ENCODE results near the gene DENND4A.
"Not testable (repeated sequence)": the region's sequence is repeated elsewhere in the genome, so short reads cannot be mapped to it uniquely, and the experiment has no call there.

Gene DENND4A

GRCh38 chr15:65778701-65779100 is 13.4 kb downstream of the DENND4A start:
- not testable (repeated sequence) for H3K4me1 ChIP-seq (ENCODE audit: control insufficient read depth, low read depth, low read length); H3K4me3 ChIP-seq (ENCODE audit: low read length); H3K9me3 ChIP-seq (ENCODE audit: control insufficient read depth, low read depth, low read length); H3K9ac ChIP-seq (ENCODE audit: low read length); H3K27ac ChIP-seq (ENCODE audit: low read length); H3K36me3 ChIP-seq (ENCODE audit: control insufficient read depth, low read depth, low read length); H3K27me3 ChIP-seq (ENCODE audit: control insufficient read depth, insufficient read depth, low read length)

GRCh38 chr15:65778269-65778668 is 13.8 kb downstream of the DENND4A start:
- no peak overlapping the region for H3K27ac ChIP-seq (ENCODE audit: low read length)
- no peaks in the 10 kb centered on the region for H3K4me1 ChIP-seq (ENCODE audit: control insufficient read depth, low read depth, low read length)
- H3K9ac ChIP-seq (ENCODE audit: low read length), result no peak overlapping the region
- no peak overlapping the region for H3K4me3 ChIP-seq (ENCODE audit: low read length)
- no peaks in the 10 kb centered on the region for H3K27me3 ChIP-seq (ENCODE audit: control insufficient read depth, insufficient read depth, low read length)
- no peaks in the 10 kb centered on the region for H3K36me3 ChIP-seq (ENCODE audit: control insufficient read depth, low read depth, low read length)
- no peaks in the 10 kb centered on the region for H3K9me3 ChIP-seq (ENCODE audit: control insufficient read depth, low read depth, low read length)

- Histone ChIP-seq H3K9me3 (ENCODE audit: control insufficient read depth, low read depth, low read length) (no peaks in the 10 kb centered on the region), H3K27me3 (ENCODE audit: control insufficient read depth, insufficient read depth, low read length) (no peaks in the 10 kb centered on the region), H3K9ac (ENCODE audit: low read length) (no peak overlapping the region), H3K4me3 (ENCODE audit: low read length) (no peak overlapping the region), H3K27ac (ENCODE audit: low read length) (no peak overlapping the region), H3K4me1 (ENCODE audit: control insufficient read depth, low read depth, low read length) (no peaks in the 10 kb centered on the region), H3K36me3 (ENCODE audit: control insufficient read depth, low read depth, low read length) (no peaks in the 10 kb centered on the region)
These were observed 14.2 kb downstream of the DENND4A start for GRCh38 chr15:65777843-65778242.

GRCh38 chr15:65777053-65777452 is 15.0 kb downstream of the DENND4A start:
- no peak overlapping the region for H3K27ac ChIP-seq (ENCODE audit: low read length)
- no peaks in the 10 kb centered on the region for H3K4me1 ChIP-seq (ENCODE audit: control insufficient read depth, low read depth, low read length)
- no peak overlapping the region for H3K9ac ChIP-seq (ENCODE audit: low read length)
- H3K36me3 ChIP-seq (ENCODE audit: control insufficient read depth, low read depth, low read length), result no peaks in the 10 kb centered on the region
- no peak overlapping the region for H3K4me3 ChIP-seq (ENCODE audit: low read length)
- no peaks in the 10 kb centered on the region for H3K9me3 ChIP-seq (ENCODE audit: control insufficient read depth, low read depth, low read length)
- no peaks in the 10 kb centered on the region for H3K27me3 ChIP-seq (ENCODE audit: control insufficient read depth, insufficient read depth, low read length)

GRCh38 chr15:65773386-65774111 is 18.5 kb downstream of the DENND4A start:
- peaks cover 14% of the 10 kb centered on the region for H3K4me1 ChIP-seq (ENCODE audit: control insufficient read depth, low read depth, low read length)
- no peaks in the 10 kb centered on the region for H3K27me3 ChIP-seq (ENCODE audit: control insufficient read depth, insufficient read depth, low read length)
- no peak overlapping the region for H3K27ac ChIP-seq (ENCODE audit: low read length)
- no peak overlapping the region for H3K4me3 ChIP-seq (ENCODE audit: low read length)
- H3K9ac ChIP-seq (ENCODE audit: low read length), result no peak overlapping the region
- H3K36me3 ChIP-seq (ENCODE audit: control insufficient read depth, low read depth, low read length), result no peaks in the 10 kb centered on the region
- H3K9me3 ChIP-seq (ENCODE audit: control insufficient read depth, low read depth, low read length), result no peaks in the 10 kb centered on the region

- Histone ChIP-seq H3K9ac (ENCODE audit: low read length) (no peak overlapping the region), H3K4me3 (ENCODE audit: low read length) (no peak overlapping the region), H3K36me3 (ENCODE audit: control insufficient read depth, low read depth, low read length) (no peaks in the 10 kb centered on the region), H3K27ac (ENCODE audit: low read length) (no peak overlapping the region), H3K4me1 (ENCODE audit: control insufficient read depth, low read depth, low read length) (peaks cover 14% of the 10 kb centered on the region), H3K9me3 (ENCODE audit: control insufficient read depth, low read depth, low read length) (no peaks in the 10 kb centered on the region), H3K27me3 (ENCODE audit: control insufficient read depth, insufficient read depth, low read length) (no peaks in the 10 kb centered on the region)
These were observed 19.2 kb downstream of the DENND4A start for GRCh38 chr15:65772930-65773329.

- no peak overlapping the region for H3K27ac ChIP-seq (ENCODE audit: low read length)
- H3K4me1 ChIP-seq (ENCODE audit: control insufficient read depth, low read depth, low read length), result peaks cover 14% of the 10 kb centered on the region
- no peaks in the 10 kb centered on the region for H3K27me3 ChIP-seq (ENCODE audit: control insufficient read depth, insufficient read depth, low read length)
- H3K4me3 ChIP-seq (ENCODE audit: low read length), result no peak overlapping the region
- no peaks in the 10 kb centered on the region for H3K36me3 ChIP-seq (ENCODE audit: control insufficient read depth, low read depth, low read length)
- H3K9ac ChIP-seq (ENCODE audit: low read length), result no peak overlapping the region
- H3K9me3 ChIP-seq (ENCODE audit: control insufficient read depth, low read depth, low read length), result no peaks in the 10 kb centered on the region
These were observed 20.2 kb downstream of the DENND4A start for GRCh38 chr15:65771870-65772269.

- Histone ChIP-seq H3K4me1 (ENCODE audit: control insufficient read depth, low read depth, low read length) (peaks cover 14% of the 10 kb centered on the region), H3K9ac (ENCODE audit: low read length) (no peak overlapping the region), H3K27me3 (ENCODE audit: control insufficient read depth, insufficient read depth, low read length) (no peaks in the 10 kb centered on the region), H3K4me3 (ENCODE audit: low read length) (no peak overlapping the region), H3K36me3 (ENCODE audit: control insufficient read depth, low read depth, low read length) (no peaks in the 10 kb centered on the region), H3K27ac (ENCODE audit: low read length) (no peak overlapping the region), H3K9me3 (ENCODE audit: control insufficient read depth, low read depth, low read length) (no peaks in the 10 kb centered on the region)
These were observed 22.6 kb downstream of the DENND4A start for GRCh38 chr15:65769482-65769881.

- peaks cover 14% of the 10 kb centered on the region for H3K4me1 ChIP-seq (ENCODE audit: control insufficient read depth, low read depth, low read length)
- no peak overlapping the region for H3K4me3 ChIP-seq (ENCODE audit: low read length)
- no peak overlapping the region for H3K9ac ChIP-seq (ENCODE audit: low read length)
- no peaks in the 10 kb centered on the region for H3K36me3 ChIP-seq (ENCODE audit: control insufficient read depth, low read depth, low read length)
- H3K27me3 ChIP-seq (ENCODE audit: control insufficient read depth, insufficient read depth, low read length), result no peaks in the 10 kb centered on the region
- H3K9me3 ChIP-seq (ENCODE audit: control insufficient read depth, low read depth, low read length), result no peaks in the 10 kb centered on the region
- H3K27ac ChIP-seq (ENCODE audit: low read length), result no peak overlapping the region
These were observed 24.2 kb downstream of the DENND4A start for GRCh38 chr15:65767895-65768294.

GRCh38 chr15:65767264-65767595 is 24.9 kb downstream of the DENND4A start:
- H3K27ac ChIP-seq (ENCODE audit: low read length), result no peak overlapping the region
- no peaks in the 10 kb centered on the region for H3K9me3 ChIP-seq (ENCODE audit: control insufficient read depth, low read depth, low read length)
- H3K4me3 ChIP-seq (ENCODE audit: low read length), result no peak overlapping the region
- H3K4me1 ChIP-seq (ENCODE audit: control insufficient read depth, low read depth, low read length), result peaks cover 14% of the 10 kb centered on the region
- H3K27me3 ChIP-seq (ENCODE audit: control insufficient read depth, insufficient read depth, low read length), result no peaks in the 10 kb centered on the region
- no peak overlapping the region for H3K9ac ChIP-seq (ENCODE audit: low read length)
- H3K36me3 ChIP-seq (ENCODE audit: control insufficient read depth, low read depth, low read length), result no peaks in the 10 kb centered on the region

GRCh38 chr15:65766422-65767263 is 25.4 kb downstream of the DENND4A start:
- Histone ChIP-seq H3K36me3 (ENCODE audit: control insufficient read depth, low read depth, low read length) (no peaks in the 10 kb centered on the region), H3K9ac (ENCODE audit: low read length) (no peak overlapping the region), H3K4me3 (ENCODE audit: low read length) (no peak overlapping the region), H3K27me3 (ENCODE audit: control insufficient read depth, insufficient read depth, low read length) (no peaks in the 10 kb centered on the region), H3K27ac (ENCODE audit: low read length) (no peak overlapping the region), H3K4me1 (ENCODE audit: control insufficient read depth, low read depth, low read length) (peaks cover 14% of the 10 kb centered on the region), H3K9me3 (ENCODE audit: control insufficient read depth, low read depth, low read length) (no peaks in the 10 kb centered on the region)

GRCh38 chr15:65765106-65765505 is 27.0 kb downstream of the DENND4A start:
- Histone ChIP-seq H3K9ac (ENCODE audit: low read length) (no peak overlapping the region), H3K27ac (ENCODE audit: low read length) (no peak overlapping the region), H3K4me1 (ENCODE audit: control insufficient read depth, low read depth, low read length) (peaks cover 9% of the 10 kb centered on the region), H3K4me3 (ENCODE audit: low read length) (no peak overlapping the region), H3K9me3 (ENCODE audit: control insufficient read depth, low read depth, low read length) (no peaks in the 10 kb centered on the region), H3K27me3 (ENCODE audit: control insufficient read depth, insufficient read depth, low read length) (no peaks in the 10 kb centered on the region), H3K36me3 (ENCODE audit: control insufficient read depth, low read depth, low read length) (no peaks in the 10 kb centered on the region)
